PC-9 (cell line): ENCODE measurements around the gene KCTD2.

ENCODE experiments used
- EZH2 ChIP-seq: fragments of 200-600 bp; sonication (generic); IDR thresholded peaks from 2 replicates; pipeline ENCODE4 v1.8.0; 2017; ENCODE audit warnings: antibody characterized with exemption, low read depth
- TF ChIP-seq, protein P1 (sequence below): fragments of 200-600 bp; sonication (generic); conservative IDR thresholded peaks from 2 replicates; pipeline ENCODE4 v1.6.1; 2017; ENCODE audit warnings: mixed run types, antibody characterized with exemption, mild to moderate bottlenecking, moderate library complexity

- TF ChIP-seq, protein P1, sequence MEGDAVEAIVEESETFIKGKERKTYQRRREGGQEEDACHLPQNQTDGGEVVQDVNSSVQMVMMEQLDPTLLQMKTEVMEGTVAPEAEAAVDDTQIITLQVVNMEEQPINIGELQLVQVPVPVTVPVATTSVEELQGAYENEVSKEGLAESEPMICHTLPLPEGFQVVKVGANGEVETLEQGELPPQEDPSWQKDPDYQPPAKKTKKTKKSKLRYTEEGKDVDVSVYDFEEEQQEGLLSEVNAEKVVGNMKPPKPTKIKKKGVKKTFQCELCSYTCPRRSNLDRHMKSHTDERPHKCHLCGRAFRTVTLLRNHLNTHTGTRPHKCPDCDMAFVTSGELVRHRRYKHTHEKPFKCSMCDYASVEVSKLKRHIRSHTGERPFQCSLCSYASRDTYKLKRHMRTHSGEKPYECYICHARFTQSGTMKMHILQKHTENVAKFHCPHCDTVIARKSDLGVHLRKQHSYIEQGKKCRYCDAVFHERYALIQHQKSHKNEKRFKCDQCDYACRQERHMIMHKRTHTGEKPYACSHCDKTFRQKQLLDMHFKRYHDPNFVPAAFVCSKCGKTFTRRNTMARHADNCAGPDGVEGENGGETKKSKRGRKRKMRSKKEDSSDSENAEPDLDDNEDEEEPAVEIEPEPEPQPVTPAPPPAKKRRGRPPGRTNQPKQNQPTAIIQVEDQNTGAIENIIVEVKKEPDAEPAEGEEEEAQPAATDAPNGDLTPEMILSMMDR, result no peak
- no peak for TF ChIP-seq EZH2
Observed at GRCh38 chr17:75005291-75005690, 41.7 kb upstream of the KCTD2 start.
